CD4-positive, alpha-beta T cell treated with Interleukin-4 for 1 hour (primary cell): ENCODE measurements around the gene FGF16.
"Not testable (repeated sequence)": the region's sequence is repeated elsewhere in the genome, so short reads cannot be mapped to it uniquely, and the experiment has no call there.

Source experiments
- DNase-seq, 2 donors: peaks; one replicate each; pipeline ENCODE4 v3.0.0-alpha.2; 2020 to 2022

Gene FGF16

GRCh38 chrX:77446908-77447652 lies at the start of gene FGF16:
FGF16 (plus strand) TSS chrX:77447389; CDS start chrX:77447675, 286 bp downstream.
- no peak for DNase-seq

- no peak for DNase-seq
Measured at GRCh38 chrX:77398330-77398954, 48.7 kb upstream of the FGF16 start.

DNA sequence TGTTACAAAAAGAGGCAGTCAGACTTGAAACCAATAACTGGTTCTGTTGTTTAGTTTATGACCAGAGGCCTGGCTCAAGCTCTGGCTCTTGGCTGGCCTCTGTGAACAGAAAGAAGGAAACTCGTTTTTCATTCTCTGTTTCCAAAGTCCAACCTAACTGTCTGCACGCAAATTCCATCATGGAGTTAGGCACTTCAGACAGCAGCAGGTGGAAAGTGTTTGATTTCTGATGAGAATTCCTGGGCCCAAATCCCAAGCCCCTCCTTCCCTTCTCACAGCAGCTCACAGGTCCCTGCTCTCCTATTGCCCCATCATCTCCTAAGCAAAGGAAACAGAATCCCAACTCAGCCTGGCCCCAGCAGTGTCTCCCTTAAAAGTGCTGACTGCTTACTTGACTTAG lies 42.8 kb upstream of the FGF16 start:
- DNase-seq: no peak

GRCh38 chrX:77407821-77408220 lies 39.4 kb upstream of the FGF16 start:
- not testable (repeated sequence) for DNase-seq

- no peak for DNase-seq
Measured at GRCh38 chrX:77412631-77413030, 34.6 kb upstream of the FGF16 start.

GRCh38 chrX:77415161-77415560 lies 32.0 kb upstream of the FGF16 start:
- DNase-seq: no peak

DNA sequence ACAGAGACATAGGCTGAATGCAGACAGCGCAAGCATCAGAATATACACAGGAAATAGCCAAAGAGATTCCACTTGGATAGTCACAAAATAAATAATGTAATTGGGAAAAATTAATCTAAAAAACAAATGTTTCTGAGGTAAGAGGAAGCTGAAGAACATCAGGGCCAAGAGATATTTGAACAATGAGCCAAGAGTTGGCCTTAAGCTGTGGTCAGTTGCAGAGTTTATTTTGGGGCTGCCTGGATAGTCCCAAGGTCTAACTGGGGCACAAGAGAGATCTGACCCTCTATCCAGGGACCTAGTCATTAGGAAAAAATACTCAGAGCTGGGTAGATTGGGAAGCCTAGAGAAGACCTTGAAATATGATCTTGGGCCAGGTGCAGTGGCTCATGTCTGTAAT lies 31.3 kb upstream of the FGF16 start:
- DNase-seq: no peak

DNA sequence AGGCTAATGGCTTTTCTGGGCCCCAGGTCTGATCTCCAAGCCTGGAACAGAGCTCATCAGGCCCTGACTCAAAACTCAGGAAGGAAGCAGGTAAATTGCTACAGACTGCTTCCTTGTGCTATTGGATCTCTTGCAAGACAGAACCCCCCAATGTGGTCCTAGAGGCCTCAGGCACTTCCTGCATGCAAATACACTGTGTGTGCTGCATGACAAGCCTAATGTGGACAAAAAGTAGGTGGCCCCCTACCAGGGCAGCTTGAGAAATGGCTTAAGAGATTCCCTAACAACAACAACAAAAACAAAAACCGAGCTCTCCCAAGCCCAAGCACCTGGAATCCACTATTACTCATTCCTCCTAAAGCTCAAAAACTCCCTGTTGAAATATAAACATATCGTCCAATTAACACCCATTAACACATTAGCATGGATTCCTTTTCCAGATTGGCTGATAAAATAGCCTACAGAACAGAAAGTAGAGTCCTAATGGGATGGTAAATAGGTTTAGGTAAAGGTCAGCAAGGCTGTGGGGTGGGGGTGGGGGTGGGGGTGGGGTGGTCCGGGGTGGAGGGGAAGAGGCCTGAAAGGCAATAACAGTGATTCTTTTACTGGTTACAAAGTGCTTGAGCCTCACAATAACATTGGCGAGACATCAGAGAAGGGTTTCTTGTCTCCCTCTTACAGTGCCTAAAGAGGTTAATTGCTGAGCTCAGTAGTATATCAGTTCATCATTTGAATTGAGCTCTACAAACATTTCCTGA lies 24.1 kb upstream of the FGF16 start:
- no peak for DNase-seq

- DNase-seq: no peak
Measured at GRCh38 chrX:77426811-77427210, 20.4 kb upstream of the FGF16 start.

DNA sequence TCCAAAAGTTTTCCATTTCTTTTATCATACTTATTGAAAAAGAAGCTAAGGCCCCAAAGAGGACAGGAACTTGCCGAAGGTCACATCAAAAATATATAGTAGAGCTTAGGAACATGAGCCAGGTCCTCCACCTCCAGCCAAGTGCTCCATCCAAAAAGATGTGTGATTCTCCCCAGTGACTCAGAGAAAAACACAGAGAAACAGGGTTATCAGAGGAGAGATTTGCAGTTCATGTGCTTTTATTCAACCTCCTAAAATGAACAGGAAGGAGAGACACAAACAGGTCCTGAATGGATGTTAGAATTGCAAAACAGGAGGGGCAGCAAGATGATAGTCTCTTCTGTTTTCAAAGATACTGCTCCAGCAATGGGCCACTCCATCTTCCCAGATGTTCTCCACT lies 19.6 kb upstream of the FGF16 start:
- DNase-seq: no peak

- no peak for DNase-seq
Measured at GRCh38 chrX:77428551-77428950, 18.6 kb upstream of the FGF16 start.

GRCh38 chrX:77431227-77431626 lies 16.0 kb upstream of the FGF16 start:
- DNase-seq: no peak

GRCh38 chrX:77433001-77433400 lies 14.2 kb upstream of the FGF16 start:
- DNase-seq: no peak

DNA sequence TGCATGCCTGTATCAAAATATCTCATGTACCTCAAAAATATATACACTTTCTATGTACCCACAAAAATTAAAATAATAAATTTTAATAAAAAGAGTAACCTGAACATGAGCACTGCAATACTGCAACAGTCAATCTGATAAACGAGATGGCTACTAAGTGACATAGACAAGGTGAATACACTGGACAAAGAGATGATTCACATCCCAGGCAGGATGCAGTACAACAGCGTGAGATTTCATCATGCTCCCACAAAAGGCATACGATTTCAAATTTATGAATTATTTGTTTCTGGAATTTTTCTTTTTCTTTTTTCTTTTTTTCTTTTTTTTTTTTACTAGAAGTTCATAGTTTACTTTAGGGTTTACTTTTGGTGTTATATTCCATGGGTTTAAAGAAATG lies 12.2 kb upstream of the FGF16 start:
- DNase-seq: no peak

DNA sequence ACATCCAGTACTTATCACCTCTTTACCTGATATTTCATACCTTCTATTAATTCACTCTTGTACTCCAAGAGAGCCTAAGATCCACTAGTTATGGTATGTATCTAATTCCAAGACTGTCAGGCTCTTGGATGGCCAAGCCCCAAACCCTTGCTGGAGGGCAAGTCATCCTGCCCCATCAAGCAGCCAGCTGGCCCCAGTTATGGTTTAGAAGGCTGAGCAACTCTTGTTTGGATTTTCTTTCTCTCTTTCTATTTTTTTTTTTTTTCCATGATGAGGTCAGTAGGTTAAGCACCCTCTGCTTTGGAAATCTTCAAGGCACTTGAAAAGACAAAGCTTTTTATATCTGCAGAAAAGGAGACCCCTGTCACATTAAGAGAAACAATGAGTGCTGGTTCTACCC lies 10.9 kb upstream of the FGF16 start:
- DNase-seq: no peak

DNA sequence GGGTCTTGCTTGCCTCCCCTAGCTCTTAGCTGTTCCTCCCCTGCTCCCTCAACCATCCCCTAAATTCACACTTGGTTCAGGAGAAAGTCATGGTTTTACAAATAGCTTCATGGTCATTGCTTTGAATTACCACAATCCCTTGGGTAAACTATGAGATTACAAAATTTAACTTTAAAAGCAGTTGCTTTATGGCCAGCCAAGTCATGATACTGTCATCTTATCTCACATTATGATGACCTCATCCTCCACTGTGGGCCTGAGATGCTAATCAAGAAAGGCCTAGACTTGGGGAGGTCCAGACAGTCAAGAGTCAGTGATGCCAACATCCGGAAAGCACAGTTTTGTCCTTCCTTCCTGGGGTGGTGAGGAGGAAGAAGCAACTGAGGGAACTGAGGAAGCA lies 10.5 kb upstream of the FGF16 start:
- no peak for DNase-seq

DNA sequence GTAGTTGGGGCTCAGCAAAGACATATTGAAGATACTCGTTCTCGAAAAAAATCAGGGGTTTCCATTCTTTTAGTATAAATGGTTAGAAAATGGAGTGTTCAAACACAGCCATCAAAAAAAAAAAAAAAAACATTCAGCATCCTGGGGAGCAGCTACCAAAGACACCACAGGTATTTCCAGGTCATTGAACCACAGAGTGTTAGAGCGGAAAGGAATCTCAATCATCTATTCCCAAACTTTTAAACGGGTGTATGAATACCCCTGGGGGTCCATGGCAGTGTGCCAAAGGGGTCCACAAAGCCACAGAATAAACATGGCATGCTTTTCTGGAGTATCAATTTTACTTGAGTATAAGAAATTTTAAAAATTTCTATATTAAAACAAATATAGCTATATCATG lies 6.9 kb upstream of the FGF16 start:
- no peak for DNase-seq

GRCh38 chrX:77441033-77441432 lies 6.2 kb upstream of the FGF16 start:
- DNase-seq: no peak

DNA sequence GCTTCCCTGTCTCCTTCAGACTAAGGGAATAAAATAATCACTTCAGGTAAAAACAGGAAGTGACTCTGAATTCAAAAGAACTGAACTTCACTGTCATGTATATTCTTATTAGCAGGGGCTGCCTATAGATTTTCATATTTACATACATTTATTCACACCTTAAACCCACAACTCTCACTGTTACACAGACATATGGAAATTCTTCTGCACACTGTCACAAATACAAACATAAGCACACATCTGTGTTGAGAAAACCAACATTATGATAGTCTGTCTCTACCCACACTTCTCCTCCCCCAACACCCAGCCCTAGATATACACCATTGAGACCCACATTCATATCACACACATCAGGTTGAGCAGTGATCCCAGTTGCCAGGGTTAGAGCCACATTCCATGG lies 5.7 kb upstream of the FGF16 start:
- DNase-seq: no peak

GRCh38 chrX:77442728-77443127 lies 4.5 kb upstream of the FGF16 start:
- DNase-seq: no peak

DNA sequence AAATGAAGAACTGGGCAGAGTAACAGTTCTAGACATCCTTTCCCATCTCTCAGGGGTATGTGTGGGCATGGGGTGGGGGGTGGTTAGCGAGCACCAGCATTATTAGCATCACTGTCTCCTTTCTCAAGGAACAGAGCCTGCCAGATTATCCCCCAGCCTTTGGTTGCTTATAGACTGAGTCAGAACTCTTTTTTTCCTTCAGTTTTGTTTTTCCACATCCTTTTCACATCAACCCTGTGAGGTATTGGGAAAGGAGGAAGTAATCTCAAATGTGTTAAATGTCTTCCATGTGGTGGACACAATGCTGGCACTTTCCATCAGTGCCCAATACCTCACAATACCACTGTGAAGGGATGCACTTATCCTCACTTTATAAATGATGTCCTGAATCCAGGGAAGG lies 3.1 kb upstream of the FGF16 start:
- no peak for DNase-seq

- DNase-seq: no peak
Measured at GRCh38 chrX:77444545-77444944, 2.6 kb upstream of the FGF16 start.

DNA sequence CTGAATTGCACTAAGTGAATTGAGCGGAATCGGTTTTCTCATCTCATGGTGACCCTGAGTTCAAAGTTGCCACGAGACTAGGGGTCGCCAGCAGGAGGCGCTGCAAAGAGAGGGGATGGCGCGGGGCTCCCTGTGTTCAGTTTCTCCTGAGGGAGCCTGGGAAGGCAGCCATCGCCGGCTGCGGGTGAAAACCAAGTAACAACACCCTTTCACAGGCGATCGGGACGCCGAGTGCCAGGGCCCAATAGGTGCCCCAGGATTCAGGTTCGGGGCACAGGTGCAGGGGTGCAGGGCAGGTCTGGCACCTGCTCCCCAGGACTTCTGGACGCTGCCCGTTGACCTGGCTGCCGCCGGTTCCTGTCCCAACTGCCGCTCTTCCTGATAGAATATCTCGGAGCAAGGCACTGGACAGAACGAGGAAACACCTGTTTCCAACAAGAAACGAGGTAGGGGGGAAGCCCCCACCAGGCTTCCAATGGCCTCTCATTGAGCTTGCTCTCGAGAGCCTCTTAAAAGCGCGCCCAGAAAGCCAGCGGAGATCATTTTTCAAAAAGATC lies 1.1 kb upstream of the FGF16 start:
- DNase-seq: no peak
